HEK293T (cell line): ENCODE results near the gene COX7A2.

Experiments
- ARNT ChIP-seq: fragments of 450-650 bp; IDR thresholded peaks from 2 replicates; pipeline ENCODE4 v1.6.1; 2017; ENCODE audit warnings: mild to moderate bottlenecking
- BHLHE40 ChIP-seq: fragments of 450-650 bp; IDR thresholded peaks from 2 replicates; pipeline ENCODE4 v1.6.1; 2016; ENCODE audit warnings: mild to moderate bottlenecking, moderate library complexity, borderline replicate concordance
- FOXA1 ChIP-seq: fragments of 450-650 bp; IDR thresholded peaks from 2 replicates; pipeline ENCODE4 v1.6.1; 2016; ENCODE audit warnings: mild to moderate bottlenecking
- FOXK2 ChIP-seq: fragments of 450-650 bp; IDR thresholded peaks from 2 replicates; pipeline ENCODE4 v1.6.1; 2016; ENCODE audit warnings: mild to moderate bottlenecking
- FOXM1 ChIP-seq: fragments of 450-650 bp; IDR thresholded peaks from 2 replicates; pipeline ENCODE4 v1.6.1; 2017; ENCODE audit warnings: mild to moderate bottlenecking, borderline replicate concordance
- SP1 ChIP-seq: fragments of 450-650 bp; IDR thresholded peaks from 2 replicates; pipeline ENCODE4 v1.6.1; 2017
- SUZ12 ChIP-seq: fragments of 450-650 bp; IDR thresholded peaks from 2 replicates; pipeline ENCODE4 v1.6.1; 2016; ENCODE audit warnings: mild to moderate bottlenecking
- TARDBP ChIP-seq: fragments of 450-650 bp; IDR thresholded peaks from 2 replicates; pipeline ENCODE4 v1.6.1; 2016
- ZNF384 ChIP-seq: fragments of 450-650 bp; IDR thresholded peaks from 2 replicates; pipeline ENCODE4 v1.6.1; 2016

DNA sequence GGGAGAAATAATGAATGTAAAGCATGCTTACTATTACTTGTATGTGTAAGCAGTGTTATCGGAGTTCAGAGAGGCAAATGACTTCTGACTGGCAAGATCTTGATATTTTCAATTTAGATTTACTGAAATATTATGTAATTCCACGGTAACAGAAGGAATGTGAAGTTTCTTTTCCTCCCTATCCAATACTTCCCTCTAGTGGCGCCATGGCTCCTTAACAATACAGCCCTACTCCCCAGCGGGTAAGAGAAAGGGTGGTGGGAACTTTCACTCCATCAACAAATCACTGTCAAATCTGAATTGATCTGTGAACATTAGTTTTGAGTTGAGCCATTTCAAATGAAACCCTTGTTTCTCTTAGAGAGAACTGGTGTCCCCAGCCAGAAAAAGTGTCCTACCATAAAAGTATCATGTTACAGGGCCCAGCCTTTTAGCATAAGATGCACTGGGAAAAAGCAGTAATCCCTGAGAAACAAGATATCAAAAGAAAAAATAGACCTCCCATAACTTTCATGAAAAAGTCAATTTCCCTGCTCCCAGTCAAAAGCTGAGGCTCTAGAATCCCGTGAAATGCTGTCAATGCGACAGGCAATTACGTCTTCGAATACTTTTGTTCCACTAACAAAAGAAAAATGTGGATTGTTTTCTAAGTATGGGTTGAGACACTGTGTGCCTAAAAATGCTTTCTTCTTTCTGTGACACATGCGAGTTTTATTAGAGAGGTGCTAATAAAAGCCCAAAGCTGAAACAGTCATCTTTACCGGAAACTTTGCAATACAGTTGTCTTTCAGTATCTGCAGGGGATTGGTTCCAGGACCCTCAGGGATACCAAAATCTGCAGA is 12.9 kb downstream of the COX7A2 start:
- TF ChIP-seq SP1 (no peak), FOXM1 (no peak), ARNT (no peak), BHLHE40 (no peak), TARDBP (no peak), FOXK2 (no peak), FOXA1 (no peak), ZNF384 (no peak), SUZ12 (no peak)
